SK-N-SH treated with all-trans-retinoic acid at 6 μM for 48 hours (cell line): Measurements from ENCODE around the gene SLC30A5.

ENCODE experiments used
- ARNTL ChIP-seq: fragments of 450-650 bp; formaldehyde crosslinking; IDR thresholded peaks from 2 replicates; pipeline ENCODE4 v1.5.0; 2020; ENCODE audit warnings: low read depth, mild to moderate bottlenecking, moderate library complexity, borderline replicate concordance
- BACH2 ChIP-seq: fragments of 250-450 bp; sonication (Bioruptor Pico); IDR thresholded peaks from 2 replicates; pipeline ENCODE4 v1.9.0; 2021; ENCODE audit warnings: mild to moderate bottlenecking, borderline replicate concordance
- GLIS3 ChIP-seq: fragments of 250-450 bp; sonication (Bioruptor Pico); IDR thresholded peaks from 2 replicates; pipeline ENCODE4 v1.5.0; 2020; ENCODE audit warnings: mild to moderate bottlenecking, moderate library complexity
- ISL1 ChIP-seq: fragments of 250-450 bp; sonication (Bioruptor Pico); IDR thresholded peaks from 2 replicates; pipeline ENCODE4 v2.1.2; 2022; ENCODE audit warnings: mild to moderate bottlenecking, moderate library complexity
- OSR1 ChIP-seq: fragments of 250-450 bp; sonication (Bioruptor Pico); IDR thresholded peaks from 2 replicates; pipeline ENCODE4 v1.8.0; 2022; ENCODE audit warnings: moderate library complexity, mild to moderate bottlenecking, inconsistent platforms
- RARB ChIP-seq: fragments of 250-450 bp; sonication (Bioruptor Pico); IDR thresholded peaks from 2 replicates; pipeline ENCODE4 v1.8.0; 2021; ENCODE audit warnings: mild to moderate bottlenecking, moderate library complexity
- SNAI2 ChIP-seq: fragments of 250-450 bp; sonication (Bioruptor Pico); IDR thresholded peaks from 2 replicates; pipeline ENCODE4 v1.5.0; 2020; ENCODE audit warnings: mild to moderate bottlenecking, moderate library complexity
- ZC3H10 ChIP-seq: fragments of 250-450 bp; sonication (Bioruptor Pico); IDR thresholded peaks from 2 replicates; pipeline ENCODE4 v1.5.1; 2021; ENCODE audit warnings: mild to moderate bottlenecking, moderate library complexity
- ZFP3 ChIP-seq: fragments of 250-450 bp; sonication (Bioruptor Pico); IDR thresholded peaks from 2 replicates; pipeline ENCODE4 v1.5.0; 2020; ENCODE audit warnings: mild to moderate bottlenecking, moderate library complexity
- ZFP30 ChIP-seq: fragments of 450-650 bp; formaldehyde crosslinking; IDR thresholded peaks from 2 replicates; pipeline ENCODE4 v1.5.0; 2022; ENCODE audit warnings: mild to moderate bottlenecking, moderate library complexity
- ZNF70 ChIP-seq: fragments of 450-650 bp; formaldehyde crosslinking; IDR thresholded peaks from 2 replicates; pipeline ENCODE4 v1.5.0; 2020; ENCODE audit warnings: mild to moderate bottlenecking, moderate library complexity
- ZNF8 ChIP-seq: fragments of 450-650 bp; formaldehyde crosslinking; IDR thresholded peaks from 2 replicates; pipeline ENCODE4 v1.5.0; 2020; ENCODE audit warnings: mild to moderate bottlenecking, moderate library complexity
- TF ChIP-seq, protein P1 (sequence below): fragments of 250-450 bp; sonication (Bioruptor Pico); IDR thresholded peaks from 2 replicates; pipeline ENCODE4 v1.8.0; 2020; ENCODE audit warnings: mild to moderate bottlenecking, moderate library complexity, borderline replicate concordance
- TF ChIP-seq, protein P2 (sequence below): fragments of 250-450 bp; sonication (Bioruptor Pico); IDR thresholded peaks from 2 replicates; pipeline ENCODE4 v1.5.1; 2020; ENCODE audit warnings: low read depth, mild to moderate bottlenecking, moderate library complexity

DNA sequence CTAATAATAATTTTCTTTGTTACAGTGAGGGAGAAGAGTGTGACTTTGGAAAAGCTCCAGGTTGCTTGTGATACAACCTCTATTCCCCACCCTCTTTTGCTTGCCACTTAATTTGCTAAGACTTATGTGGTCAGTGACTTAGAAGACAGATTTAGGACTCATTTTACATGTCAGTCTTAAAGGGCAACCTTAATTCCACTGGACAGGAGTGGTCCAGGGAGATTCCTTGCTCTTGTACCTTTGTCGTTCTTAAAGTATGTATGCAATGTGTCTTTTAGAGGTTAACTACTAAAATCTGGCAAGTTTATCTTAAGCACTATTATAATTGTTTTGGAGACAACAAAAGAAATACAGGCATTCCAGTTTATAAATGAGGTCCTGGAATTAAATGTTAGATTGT is 20.0 kb downstream of the SLC30A5 start:
- no peak for TF ChIP-seq ZC3H10 (CRISPR knock-in tag)
- no peak for TF ChIP-seq ZFP30 (CRISPR knock-in tag)
- TF ChIP-seq, protein P1, sequence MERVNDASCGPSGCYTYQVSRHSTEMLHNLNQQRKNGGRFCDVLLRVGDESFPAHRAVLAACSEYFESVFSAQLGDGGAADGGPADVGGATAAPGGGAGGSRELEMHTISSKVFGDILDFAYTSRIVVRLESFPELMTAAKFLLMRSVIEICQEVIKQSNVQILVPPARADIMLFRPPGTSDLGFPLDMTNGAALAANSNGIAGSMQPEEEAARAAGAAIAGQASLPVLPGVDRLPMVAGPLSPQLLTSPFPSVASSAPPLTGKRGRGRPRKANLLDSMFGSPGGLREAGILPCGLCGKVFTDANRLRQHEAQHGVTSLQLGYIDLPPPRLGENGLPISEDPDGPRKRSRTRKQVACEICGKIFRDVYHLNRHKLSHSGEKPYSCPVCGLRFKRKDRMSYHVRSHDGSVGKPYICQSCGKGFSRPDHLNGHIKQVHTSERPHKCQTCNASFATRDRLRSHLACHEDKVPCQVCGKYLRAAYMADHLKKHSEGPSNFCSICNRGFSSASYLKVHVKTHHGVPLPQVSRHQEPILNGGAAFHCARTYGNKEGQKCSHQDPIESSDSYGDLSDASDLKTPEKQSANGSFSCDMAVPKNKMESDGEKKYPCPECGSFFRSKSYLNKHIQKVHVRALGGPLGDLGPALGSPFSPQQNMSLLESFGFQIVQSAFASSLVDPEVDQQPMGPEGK: no peak
- no peak for TF ChIP-seq ZFP3
- no peak for TF ChIP-seq GLIS3 (CRISPR knock-in tag)
- no peak for TF ChIP-seq ZNF8
- TF ChIP-seq SNAI2 (CRISPR knock-in tag): no peak
- no peak for TF ChIP-seq ARNTL (CRISPR knock-in tag)
- no peak for TF ChIP-seq BACH2 (CRISPR knock-in tag)
- no peak for TF ChIP-seq RARB (CRISPR knock-in tag)
- 0 out of 2 replicates have a peak, but pooled peaks have one; percentile 28 for TF ChIP-seq ISL1 (CRISPR knock-in tag)
- no peak for TF ChIP-seq ZNF70 (CRISPR knock-in tag)
- TF ChIP-seq, protein P2, sequence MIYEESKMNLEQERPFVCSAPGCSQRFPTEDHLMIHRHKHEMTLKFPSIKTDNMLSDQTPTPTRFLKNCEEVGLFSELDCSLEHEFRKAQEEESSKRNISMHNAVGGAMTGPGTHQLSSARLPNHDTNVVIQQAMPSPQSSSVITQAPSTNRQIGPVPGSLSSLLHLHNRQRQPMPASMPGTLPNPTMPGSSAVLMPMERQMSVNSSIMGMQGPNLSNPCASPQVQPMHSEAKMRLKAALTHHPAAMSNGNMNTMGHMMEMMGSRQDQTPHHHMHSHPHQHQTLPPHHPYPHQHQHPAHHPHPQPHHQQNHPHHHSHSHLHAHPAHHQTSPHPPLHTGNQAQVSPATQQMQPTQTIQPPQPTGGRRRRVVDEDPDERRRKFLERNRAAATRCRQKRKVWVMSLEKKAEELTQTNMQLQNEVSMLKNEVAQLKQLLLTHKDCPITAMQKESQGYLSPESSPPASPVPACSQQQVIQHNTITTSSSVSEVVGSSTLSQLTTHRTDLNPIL (CRISPR knock-in tag): no peak
- no peak for TF ChIP-seq OSR1 (CRISPR knock-in tag)
